ENCODE data around the gene ADD1.
"Not testable (repeated sequence)": the region's sequence is repeated elsewhere in the genome, so short reads cannot be mapped to it uniquely, and the experiment has no call there.

Gene ADD1

DNA sequence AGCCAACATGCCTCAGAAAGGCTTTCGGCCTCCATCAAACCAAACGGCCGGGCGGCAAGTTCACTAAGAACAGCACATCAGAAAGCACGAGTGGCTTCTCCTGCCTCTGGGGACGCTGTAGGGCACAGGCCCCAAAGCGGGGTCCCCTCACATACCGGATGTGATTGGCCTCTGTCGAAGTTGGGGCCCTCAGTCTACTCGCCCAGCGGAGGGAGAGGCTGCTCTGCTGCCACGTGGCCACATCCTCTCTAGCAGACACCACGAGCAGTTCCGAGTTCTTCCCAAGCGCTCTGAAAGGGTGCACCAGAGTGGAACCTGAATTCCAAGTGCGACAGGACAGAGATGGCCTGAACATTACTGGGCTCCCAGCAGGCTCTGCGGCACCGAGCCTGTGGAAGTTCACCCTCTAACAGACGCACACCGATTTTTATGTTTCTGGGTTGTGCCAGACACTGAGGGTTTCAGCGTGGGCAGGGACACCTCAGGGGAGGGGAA lies 98.4 kb downstream of the ADD1 start:
- CTCF ChIA-PET: interaction anchor here (1.1 kb wide), 1 partner anchor 178 kb away, joined by 4 read pairs; no protein-coding TSS in a partner anchor
- H3K4me3 ChIP-seq (ENCODE audit: low read depth, low read length): no peak overlapping the region
- DNase-seq (ENCODE audit: low read depth, low spot score): no peak
- POLR2A ChIA-PET: no interaction called here
- TF ChIP-seq, protein P1, sequence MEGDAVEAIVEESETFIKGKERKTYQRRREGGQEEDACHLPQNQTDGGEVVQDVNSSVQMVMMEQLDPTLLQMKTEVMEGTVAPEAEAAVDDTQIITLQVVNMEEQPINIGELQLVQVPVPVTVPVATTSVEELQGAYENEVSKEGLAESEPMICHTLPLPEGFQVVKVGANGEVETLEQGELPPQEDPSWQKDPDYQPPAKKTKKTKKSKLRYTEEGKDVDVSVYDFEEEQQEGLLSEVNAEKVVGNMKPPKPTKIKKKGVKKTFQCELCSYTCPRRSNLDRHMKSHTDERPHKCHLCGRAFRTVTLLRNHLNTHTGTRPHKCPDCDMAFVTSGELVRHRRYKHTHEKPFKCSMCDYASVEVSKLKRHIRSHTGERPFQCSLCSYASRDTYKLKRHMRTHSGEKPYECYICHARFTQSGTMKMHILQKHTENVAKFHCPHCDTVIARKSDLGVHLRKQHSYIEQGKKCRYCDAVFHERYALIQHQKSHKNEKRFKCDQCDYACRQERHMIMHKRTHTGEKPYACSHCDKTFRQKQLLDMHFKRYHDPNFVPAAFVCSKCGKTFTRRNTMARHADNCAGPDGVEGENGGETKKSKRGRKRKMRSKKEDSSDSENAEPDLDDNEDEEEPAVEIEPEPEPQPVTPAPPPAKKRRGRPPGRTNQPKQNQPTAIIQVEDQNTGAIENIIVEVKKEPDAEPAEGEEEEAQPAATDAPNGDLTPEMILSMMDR (IDR thresholded peaks at IDR 0.05; ENCODE audit: insufficient read depth, low read length, missing control alignments): no peak

DNA sequence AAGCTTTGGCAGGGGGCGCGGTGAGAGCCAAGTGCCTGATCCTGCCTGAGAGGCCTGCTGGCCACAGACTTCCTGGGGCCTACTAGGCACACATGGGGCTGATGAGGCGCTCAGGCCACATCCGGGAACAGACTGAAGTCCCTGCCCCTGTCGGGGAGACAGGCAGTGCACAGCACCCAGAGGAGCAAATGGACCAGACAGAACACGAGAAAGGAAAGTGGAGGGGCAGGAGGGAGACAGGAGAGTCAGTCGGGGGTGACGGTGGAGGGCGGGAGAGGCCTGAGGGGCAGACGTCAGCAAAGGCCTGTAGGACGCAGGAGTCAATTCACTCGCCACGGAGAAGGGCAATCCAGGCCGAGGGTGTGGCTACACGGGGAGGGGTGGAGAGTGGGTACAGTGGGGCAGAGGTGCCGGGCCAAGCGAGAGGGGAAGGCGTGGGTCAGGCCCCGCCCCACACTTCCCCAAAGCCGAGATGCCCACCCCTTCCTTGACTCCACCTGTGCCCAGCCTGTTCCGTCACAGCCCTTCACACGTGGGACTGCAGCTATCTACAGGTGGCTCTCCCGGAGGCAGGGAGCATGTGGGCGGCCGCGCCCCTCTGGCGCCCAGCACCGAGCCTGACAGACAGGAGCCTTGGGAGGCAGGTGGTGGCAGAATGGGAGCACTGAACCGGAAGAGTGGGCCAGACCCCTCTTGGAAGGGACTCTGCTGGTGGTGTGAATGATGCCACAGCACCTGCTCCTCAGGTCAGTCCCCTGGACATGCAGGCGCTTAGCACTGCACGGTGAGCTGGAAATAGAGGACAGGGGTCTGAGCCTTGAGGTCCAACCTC lies 99.1 kb downstream of the ADD1 start:
- CTCF ChIA-PET: interaction anchor here (1.8 kb wide), 1 partner anchor 13 kb away, joined by 5 read pairs; no protein-coding TSS in a partner anchor
- TF ChIP-seq, protein P1 (IDR thresholded peaks at IDR 0.05; ENCODE audit: insufficient read depth, low read length, missing control alignments): no peak
- no peak overlapping the region for H3K4me3 ChIP-seq (ENCODE audit: low read depth, low read length)
- POLR2A ChIA-PET: interaction anchor here (1.0 kb wide), 1 partner anchor 186 kb away, joined by 3 read pairs; the partner anchor contains the start of gene TNIP2
- DNase-seq (ENCODE audit: low read depth, low spot score): no peak

DNA sequence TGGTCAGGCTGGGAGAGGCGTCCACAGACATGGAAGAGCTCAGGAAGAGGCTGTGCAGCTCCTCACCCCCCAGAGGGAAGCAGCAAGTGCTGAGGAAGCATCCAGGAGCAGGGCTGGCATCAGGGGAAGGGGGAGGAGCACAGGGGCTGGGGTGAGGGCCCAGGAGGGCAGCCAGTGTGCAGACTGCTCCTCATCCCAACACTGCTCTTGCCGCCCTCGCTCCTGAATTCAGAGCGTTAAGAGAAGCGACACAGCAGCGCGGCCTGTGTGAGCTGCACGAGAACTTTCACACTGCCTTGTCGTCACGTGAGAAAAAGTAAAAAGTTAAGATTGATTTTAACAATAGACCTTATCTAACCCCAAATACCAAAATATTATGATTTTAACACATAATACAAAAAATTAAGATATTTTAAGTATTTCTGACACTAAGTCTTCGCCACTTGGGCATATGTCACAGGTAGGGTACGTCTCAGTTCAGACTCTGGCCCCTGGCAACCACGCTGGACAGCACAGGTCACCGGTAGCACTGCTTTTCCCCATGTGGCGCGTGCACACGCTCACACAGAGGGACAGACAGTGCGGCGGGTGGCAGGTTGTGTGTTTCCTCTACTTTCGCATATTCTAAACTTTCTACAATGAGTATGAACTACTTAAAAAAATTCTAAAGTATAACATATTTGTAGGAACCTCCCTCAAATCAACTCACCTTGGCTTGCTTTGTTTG lies 99.9 kb downstream of the ADD1 start:
- no peak for DNase-seq (ENCODE audit: low read depth, low spot score)
- ChIA-PET CTCF (interaction anchor here (1.0 to 2.2 kb wide), 3 partner anchors 11 to 181 kb away, joined by 3 to 8 read pairs (median 5); no protein-coding TSS in a partner anchor), POLR2A (interaction anchor here (1.0 kb wide), 1 partner anchor 187 kb away, joined by 3 read pairs; the partner anchor contains the start of gene TNIP2)
- no peak overlapping the region for H3K4me3 ChIP-seq (ENCODE audit: low read depth, low read length)
- TF ChIP-seq, protein P1 (IDR thresholded peaks at IDR 0.05; ENCODE audit: insufficient read depth, low read length, missing control alignments): no peak

DNA sequence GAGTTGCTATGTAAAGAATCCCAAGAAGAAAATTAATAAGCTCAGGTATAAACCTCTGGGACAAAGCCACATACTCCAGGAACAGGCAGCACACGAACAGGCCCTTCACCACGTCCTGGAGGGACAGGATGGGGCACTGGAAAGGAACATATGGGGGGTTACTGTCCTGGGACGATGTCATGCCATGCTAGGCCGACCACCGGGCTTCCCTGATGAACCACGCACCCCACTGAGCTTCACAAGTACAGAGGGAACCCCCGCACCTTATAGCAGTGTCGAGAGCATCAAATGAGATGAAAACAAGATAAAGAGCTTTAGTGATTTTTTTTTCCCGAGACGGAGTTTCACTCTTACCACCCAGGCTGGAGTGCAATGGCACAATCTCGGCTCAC lies 100.4 kb downstream of the ADD1 start:
- POLR2A ChIA-PET: no interaction called here
- CTCF ChIA-PET: interaction anchor here (1.0 to 2.2 kb wide), 3 partner anchors 10 to 181 kb away, joined by 3 to 8 read pairs (median 5); no protein-coding TSS in a partner anchor
- no peak overlapping the region for H3K4me3 ChIP-seq (ENCODE audit: low read depth, low read length)
- no peak for DNase-seq (ENCODE audit: low read depth, low spot score)
- TF ChIP-seq, protein P1 (IDR thresholded peaks at IDR 0.05; ENCODE audit: insufficient read depth, low read length, missing control alignments): no peak

DNA sequence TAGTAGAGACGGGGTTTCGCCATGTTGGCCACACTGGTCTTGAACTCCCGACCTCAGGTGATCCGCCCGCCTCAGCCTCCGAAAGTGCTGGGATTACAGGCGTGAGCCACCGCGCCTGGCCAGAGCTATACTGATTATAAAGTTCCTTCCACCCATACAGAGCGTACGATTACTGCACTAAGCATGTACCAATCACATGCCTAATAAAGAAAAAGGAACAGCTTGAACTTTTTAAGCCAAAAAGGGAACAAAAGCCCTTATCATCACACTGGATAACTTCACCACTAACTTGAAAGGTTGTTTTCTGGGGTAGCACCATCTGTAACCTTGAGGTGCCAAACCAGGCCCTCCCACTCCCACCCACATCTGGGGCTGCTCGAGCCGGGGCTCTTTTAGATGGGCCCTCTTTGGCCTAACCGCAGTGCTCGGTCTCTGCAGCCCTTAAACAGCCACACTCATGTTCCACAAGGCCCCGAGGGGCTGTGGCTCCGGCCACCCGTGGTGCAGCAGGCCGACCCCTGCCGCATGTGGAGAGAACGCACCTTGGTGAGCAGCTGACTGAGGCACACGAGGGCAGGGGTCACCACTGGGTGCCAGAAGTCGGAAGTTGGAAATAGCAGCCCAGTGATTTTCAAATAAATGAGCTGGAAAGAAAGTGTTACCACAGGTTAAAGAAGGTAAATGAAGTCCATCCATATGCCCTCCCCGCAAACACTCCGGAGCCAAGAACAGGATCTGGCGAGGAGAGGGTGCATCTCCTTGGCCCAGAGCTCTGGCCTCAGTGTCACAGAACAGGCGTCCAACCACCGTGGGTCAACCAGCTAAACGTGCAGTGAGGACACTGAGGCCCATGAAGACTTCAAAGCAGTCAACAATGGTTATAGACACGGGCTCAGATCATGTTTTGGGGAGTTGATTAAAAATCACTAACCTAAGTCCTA lies 101.2 kb downstream of the ADD1 start:
- ChIA-PET CTCF (interaction anchor here (1.0 to 2.2 kb wide), 4 partner anchors 9 to 182 kb away, joined by 3 to 8 read pairs (median 6); no protein-coding TSS in a partner anchor), POLR2A (interaction anchor here (0.6 kb wide), 1 partner anchor 68 kb away, joined by 3 read pairs; no protein-coding TSS in a partner anchor)
- no peak overlapping the region for H3K4me3 ChIP-seq (ENCODE audit: low read depth, low read length)
- no peak for DNase-seq (ENCODE audit: low read depth, low spot score)
- TF ChIP-seq, protein P1 (IDR thresholded peaks at IDR 0.05; ENCODE audit: insufficient read depth, low read length, missing control alignments): no peak

DNA sequence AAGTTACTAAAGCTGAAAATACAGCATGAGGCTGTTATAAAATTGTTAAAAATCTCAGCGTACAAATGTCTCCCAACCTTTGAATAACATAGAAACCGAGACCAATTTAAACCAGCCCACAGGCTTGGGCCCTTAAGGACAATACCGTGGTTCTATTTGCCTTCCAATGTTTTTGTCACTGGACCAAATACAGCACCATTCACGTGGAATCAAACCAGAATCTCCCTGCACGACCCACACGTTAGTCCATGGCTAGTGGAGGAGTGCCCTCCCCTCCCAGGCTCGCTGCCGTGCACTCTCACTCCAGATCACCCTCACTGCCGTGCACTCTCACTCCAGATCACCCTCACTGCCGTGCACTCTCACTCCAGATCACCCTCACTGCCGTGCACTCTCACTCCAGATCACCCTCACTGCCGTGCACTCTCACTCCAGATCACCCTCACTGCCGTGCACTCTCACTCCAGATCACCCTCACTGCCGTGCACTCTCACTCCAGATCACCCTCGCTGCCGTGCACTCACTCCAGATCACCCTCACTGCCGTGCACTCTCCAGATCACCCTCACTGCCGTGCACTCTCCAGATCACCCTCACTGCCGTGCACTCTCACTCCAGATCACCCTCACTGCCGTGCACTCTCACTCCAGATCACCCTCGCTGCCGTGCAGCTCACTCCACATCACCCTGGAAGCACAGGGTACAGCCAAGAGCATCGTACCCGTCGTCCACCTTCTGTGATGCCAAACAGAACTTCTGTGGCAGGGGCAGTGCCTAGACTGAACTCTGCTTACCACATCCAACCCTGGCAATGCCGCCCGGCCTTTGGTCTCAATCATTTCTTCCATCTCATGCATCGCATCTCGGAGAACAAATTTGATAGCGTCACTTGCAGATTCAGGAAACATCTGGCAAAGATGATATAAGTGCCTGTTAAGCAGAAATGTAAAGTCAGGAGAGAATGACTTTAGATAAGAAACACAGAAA lies 102.3 kb downstream of the ADD1 start:
- DNase-seq (ENCODE audit: low read depth, low spot score); H3K4me3 ChIP-seq (ENCODE audit: low read depth, low read length): not testable (repeated sequence)
- CTCF ChIA-PET: interaction anchor here (1.3 to 2.2 kb wide), 3 partner anchors 10 to 183 kb away, joined by 6 to 8 read pairs (median 7); no protein-coding TSS in a partner anchor
- POLR2A ChIA-PET: interaction anchor here (0.6 kb wide), 1 partner anchor 69 kb away, joined by 3 read pairs; no protein-coding TSS in a partner anchor

Data from AG04449 (cell line).